A204.1 (cell line): ENCODE measurements around the gene OR2H1.
"Not testable (repeated sequence)": the region's sequence is repeated elsewhere in the genome, so short reads cannot be mapped to it uniquely, and the experiment has no call there.

Source experiments
- FAIRE-seq: peaks from 2 replicates; lab custom pipeline; 2012; peaks lifted over from hg19 to GRCh38; lab: Jason Lieb, UNC

The OR2H1 gene

GRCh38 chr6:29456971-29457370, at the start of gene OR2H1, which contains the start of gene OR11A1:
OR2H1 (plus strand) TSS chr6:29457155; CDS start chr6:29461770, 4,615 bp downstream.
OR11A1 (minus strand) TSS chr6:29457071; CDS start chr6:29427641, 29,430 bp downstream.
- no peak for FAIRE-seq

- no peak for FAIRE-seq
Measured at GRCh38 chr6:29414588-29414987, 42.4 kb upstream of the OR2H1 start, which contains the start of gene OR12D1. OR12D1 (plus strand) TSS chr6:29414928.

GRCh38 chr6:29419516-29419915, 37.4 kb upstream of the OR2H1 start:
- no peak for FAIRE-seq

- no peak for FAIRE-seq
Measured at GRCh38 chr6:29424168-29424567, 32.8 kb upstream of the OR2H1 start.

DNA sequence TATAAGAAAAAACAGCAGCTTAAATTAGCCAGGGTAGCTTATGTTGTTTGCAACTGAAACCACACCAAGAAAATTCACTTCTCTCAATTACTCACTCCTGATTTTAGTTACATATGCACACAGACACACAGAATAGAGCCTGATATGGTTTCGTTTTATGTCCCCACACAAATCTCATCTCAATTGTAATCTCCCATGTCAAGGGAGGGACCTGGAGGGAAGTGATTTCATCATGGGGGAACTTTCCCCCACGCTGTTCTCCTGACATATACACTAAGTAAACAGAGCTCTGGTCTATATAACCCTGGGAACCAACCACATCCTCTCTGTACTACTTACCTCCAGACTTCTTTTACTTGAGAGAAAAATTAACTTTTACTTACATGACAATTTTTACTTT, 32.4 kb upstream of the OR2H1 start:
- FAIRE-seq = no peak

DNA sequence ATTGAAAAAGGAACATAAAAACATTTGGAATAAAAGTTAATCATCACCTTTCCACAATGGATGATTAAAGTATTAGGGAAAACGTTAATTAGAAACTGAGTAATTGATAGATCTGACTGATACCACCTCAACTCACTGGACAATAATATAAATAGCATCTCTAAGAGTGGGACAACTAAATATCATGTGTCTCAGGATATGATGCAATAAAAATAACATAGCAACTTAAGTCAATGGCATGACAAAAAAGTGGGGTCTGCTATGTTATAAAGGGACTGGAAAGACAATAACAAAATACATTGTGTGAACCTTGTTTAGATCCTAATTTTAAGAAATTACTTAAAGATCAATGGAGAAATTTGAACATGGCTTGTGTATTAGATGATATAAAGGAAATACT, 31.9 kb upstream of the OR2H1 start:
- no peak for FAIRE-seq

DNA sequence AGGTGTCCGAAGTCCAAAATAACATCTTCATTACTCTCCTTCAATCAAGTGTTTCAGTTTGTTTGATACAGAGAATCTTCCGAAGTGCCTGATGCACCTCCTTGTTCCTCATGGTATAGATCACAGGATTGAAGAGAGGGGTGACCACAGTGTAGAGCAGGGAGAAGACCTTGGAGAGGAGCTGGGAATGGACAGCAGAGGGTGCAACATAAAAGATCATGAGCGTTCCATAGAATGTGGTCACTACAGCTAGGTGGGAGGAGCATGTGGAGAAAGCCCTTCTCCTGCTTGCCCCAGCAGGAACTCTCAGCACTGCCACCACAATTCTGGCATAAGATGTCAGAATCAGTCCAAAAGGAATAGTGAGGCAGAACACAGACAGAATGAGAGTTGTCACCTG, 30.3 kb upstream of the OR2H1 start:
- no peak for FAIRE-seq

DNA sequence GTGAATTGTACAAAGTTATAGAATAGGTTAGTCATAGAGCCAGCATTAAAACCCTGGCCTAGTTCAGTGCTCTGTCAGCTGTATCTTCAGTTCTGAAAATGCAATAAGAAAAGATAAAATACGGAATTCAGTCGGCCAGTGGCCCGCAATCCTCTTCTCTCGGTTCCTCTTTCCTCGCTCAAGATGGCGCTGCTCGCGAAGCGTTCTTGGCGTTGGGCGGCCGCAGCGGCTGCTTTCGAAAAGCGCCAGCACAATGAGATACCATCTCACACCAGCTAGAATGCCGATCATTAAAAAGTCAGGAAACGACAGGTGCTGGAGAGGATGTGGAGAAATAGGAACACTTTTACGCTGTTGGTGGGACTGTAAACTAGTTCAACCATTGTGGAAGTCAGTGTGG, 20.2 kb upstream of the OR2H1 start:
- FAIRE-seq = not testable (repeated sequence)

- no peak for FAIRE-seq
Measured at GRCh38 chr6:29439006-29439405, 17.9 kb upstream of the OR2H1 start, which contains the start of gene OR10C1. OR10C1 (plus strand) TSS chr6:29439306; CDS start chr6:29440016, 710 bp downstream.

- FAIRE-seq = no peak
Measured at GRCh38 chr6:29442719-29443118, 14.2 kb upstream of the OR2H1 start.

- not testable (repeated sequence) for FAIRE-seq
Measured at GRCh38 chr6:29444031-29444430, 12.9 kb upstream of the OR2H1 start.

- no peak for FAIRE-seq
Measured at GRCh38 chr6:29447670-29448069, 9.3 kb upstream of the OR2H1 start.

DNA sequence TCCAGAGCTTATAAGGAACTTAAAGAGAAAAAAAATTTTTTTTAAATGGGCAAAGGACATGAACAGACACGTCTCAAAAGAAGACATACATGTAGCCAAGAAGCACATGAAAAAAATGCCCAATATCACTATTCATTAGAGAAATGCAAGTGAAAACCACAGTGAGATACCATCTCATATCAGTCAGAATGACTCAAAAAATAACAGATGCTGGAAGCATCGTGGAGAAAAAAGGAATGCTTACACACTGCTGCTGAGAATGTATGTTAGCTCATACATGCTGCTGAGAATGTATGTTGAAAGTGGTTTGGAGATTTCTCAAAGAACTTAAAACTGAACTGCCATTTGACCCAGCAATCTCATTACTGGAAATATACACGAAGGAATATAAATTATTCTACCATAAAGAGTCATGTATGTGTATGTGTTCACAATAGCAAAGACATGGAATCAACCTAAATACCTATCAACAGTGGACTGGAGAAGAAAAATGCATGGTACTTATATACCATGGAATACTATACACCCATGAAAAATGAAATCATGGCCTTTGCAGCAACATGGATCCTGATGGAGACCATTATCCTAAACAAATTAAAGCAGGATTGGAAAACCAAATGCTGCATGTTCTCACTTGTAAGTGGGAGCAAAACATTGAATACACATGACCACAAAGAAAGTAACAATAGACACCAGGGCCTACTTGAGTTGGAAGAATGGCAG, 5.3 kb upstream of the OR2H1 start:
- FAIRE-seq = no peak

DNA sequence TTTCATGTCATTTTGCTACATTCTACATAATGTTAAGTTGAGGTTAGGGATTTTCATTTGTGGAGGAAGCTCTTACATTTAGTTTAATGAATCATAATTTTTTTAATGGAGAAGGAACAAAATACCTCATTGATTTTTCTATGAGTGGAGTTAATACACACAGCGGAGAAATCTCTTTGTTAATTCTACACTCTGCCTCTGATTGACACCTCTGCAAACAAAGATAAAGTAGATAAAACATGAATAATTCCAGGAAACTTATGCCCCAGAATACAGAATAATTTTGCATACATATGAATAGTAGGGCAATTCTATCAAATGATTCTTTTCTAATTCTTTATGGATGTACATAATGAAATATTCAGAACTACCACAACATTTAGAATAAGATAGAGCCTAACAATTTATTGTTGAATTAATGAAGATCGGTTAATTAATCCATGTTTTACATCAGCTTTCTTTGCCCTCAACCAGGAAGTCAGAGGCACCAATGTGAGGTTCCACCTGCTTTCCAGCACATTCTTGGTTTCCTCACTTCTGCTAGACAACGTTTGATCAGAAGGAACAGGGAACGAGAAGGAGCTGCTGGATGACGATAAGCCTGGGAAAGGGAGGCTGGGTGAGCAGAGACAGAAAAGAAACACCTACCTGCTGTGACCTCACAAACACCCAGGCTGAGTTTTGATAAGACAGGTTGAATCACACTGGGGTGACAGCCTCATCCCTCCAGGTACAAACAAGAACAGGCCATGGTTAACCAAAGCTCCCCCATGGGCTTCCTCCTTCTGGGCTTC, 4.3 kb downstream of the OR2H1 start:
- FAIRE-seq = no peak

- FAIRE-seq = no peak
Measured at GRCh38 chr6:29462022-29462421, 5.1 kb downstream of the OR2H1 start.

- FAIRE-seq = no peak
Measured at GRCh38 chr6:29465279-29465678, 8.3 kb downstream of the OR2H1 start.

DNA sequence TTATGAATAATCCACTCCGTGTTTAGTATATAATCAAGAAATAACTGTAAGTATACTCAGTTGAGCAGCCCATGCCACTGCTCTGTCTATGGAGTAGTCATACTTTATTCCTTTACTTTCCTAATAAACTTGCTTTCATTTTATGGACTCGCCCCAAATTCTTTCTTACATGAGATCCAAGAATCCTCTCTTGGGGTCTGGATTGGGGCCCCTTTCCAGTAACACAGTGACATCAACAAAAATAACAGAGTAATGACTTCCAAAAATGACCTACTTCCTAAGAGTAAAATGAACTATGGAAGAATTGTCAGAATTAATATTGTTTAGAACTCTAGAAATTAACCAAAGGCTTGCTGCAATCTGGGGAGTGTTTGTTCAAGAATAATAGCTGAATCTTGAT, 8.8 kb downstream of the OR2H1 start:
- no peak for FAIRE-seq

- FAIRE-seq = no peak
Measured at GRCh38 chr6:29466241-29466640, 9.3 kb downstream of the OR2H1 start.

DNA sequence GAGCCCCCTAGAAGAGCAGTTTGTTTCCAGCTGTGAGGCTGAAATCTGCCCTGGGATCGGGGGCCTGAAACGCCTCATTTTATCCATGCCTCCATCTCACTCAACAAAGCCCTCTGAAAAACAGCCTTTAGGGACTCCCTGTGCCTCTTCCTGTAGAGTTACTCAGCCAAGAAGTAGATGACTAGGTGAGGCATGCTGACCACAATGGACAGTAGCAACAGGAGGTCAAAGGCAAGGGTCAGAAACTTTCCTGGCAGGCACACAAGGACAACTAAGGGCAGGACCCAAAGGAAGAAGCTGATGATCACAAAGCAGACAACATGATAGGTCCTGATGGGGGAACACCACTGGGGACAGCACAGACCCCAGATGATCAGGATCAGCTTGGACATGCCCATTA, 18.0 kb downstream of the OR2H1 start:
- no peak for FAIRE-seq

DNA sequence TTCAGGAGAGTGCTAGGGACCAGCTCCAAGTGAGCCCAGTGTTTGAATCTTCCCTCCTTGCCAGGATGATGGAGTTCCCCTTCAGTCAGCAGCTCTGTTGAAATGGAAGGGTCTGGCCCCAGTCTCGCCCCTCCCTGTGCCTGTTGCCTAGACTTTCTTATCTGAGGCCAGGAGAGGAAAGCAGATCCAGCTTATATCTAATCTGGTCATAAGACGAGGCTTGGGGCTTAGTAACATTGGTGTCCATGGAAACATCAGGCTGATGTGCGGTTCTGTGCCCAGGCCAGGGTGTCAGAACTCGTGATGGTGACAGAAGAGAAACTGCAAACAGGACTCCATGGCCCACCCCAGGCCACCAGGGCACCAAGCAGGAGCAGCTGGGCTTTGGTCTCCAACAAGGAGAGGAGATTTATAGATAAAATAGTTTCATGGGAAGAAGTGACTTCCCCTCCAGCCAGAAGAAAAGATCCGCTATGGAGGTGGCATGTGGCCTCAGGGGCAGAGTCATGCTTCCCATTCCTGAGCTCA, 21.0 kb downstream of the OR2H1 start:
- no peak for FAIRE-seq

GRCh38 chr6:29478740-29479139, 21.8 kb downstream of the OR2H1 start:
- FAIRE-seq = no peak

DNA sequence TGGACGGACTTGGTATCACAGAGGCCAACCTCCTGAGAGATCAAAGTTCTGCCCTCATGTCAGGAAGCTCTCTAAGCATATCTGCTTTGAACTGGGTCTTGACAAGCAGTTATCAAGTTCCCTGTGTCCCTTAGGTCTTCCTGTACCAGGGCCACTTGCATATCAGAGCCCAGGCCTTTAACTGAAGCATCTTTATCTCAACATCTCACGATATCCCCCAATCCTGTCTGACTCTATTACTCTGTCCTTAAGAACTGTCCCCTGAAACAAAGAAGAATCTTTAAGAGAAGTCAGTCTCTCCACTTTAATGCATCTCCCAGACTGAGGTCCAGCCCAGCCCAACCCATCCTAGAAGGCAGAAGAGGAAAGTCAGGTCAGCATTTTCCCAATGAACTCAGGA, 22.6 kb downstream of the OR2H1 start:
- no peak for FAIRE-seq

DNA sequence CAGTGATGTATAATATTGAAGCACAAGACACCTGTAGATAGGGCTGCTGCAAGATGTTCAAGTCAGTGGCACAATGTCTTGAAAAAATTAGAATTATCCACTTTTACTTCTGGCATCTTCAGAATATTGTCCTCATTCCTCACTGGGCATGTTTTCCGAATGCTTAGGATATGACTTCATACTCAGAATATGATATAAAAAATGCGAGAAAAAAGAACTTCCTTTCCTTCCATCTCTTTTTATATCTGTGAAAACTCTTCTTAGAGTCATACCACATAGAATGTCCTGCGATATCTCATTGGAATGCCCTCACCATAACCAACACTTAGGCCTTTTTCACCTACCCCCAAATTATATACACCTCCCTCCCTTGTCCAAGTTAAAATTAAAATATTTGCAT, 26.2 kb downstream of the OR2H1 start:
- FAIRE-seq = no peak
